K562 (cell line): Measurements from ENCODE around the gene DCST1. TPM values are rescaled to one million over a fixed set of nuclear protein-coding genes. Genes with fewer than 3 reads are reported as not detected.
A peak's percentile ranks its signal among the peaks of the same experiment; 100 is the strongest.

Source experiments
- ATF6 ChIP-seq: sonication (generic); formaldehyde crosslinking; IDR thresholded peaks from 2 replicates; pipeline ENCODE4 v1.4.0; 2020; ENCODE audit warnings: mild to moderate bottlenecking, missing genetic modification reagents
- BDP1 ChIP-seq: IDR thresholded peaks from 3 replicates; pipeline ENCODE4 v1.6.1; 2011; ENCODE audit not compliant: insufficient read length, insufficient read depth
- CBFB ChIP-seq: sonication (generic); formaldehyde crosslinking; IDR thresholded peaks from 2 replicates; pipeline ENCODE4 v1.4.0; 2020; ENCODE audit warnings: mild to moderate bottlenecking, missing genetic modification reagents
- CXXC5 ChIP-seq: fragments of 250-450 bp; sonication (Bioruptor Pico); IDR thresholded peaks from 2 replicates; pipeline ENCODE4 v1.8.0; 2022; ENCODE audit warnings: inconsistent platforms, mild to moderate bottlenecking, moderate library complexity
- EP400 ChIP-seq: fragments of 450-650 bp; IDR thresholded peaks from 2 replicates; pipeline ENCODE4 v1.6.1; 2017; ENCODE audit warnings: antibody characterized with exemption, mild to moderate bottlenecking, moderate library complexity
- FOXA3 ChIP-seq, 2 experiments: fragments of 450-650 bp in 1 of 2; sonication (generic) in 1 of 2; formaldehyde crosslinking; IDR thresholded peaks in 1 of 2; conservative IDR thresholded peaks in 1 of 2; 2 replicates each; pipeline versions ENCODE4 v1.4.0 to v1.8.0; 2020 to 2022; ENCODE audit warnings: mild to moderate bottlenecking in 2 of 2, missing genetic modification reagents in 1 of 2
- GABPB1 ChIP-seq: sonication (generic); formaldehyde crosslinking; IDR thresholded peaks from 2 replicates; pipeline ENCODE4 v1.8.0; 2022; ENCODE audit warnings: mild to moderate bottlenecking, missing genetic modification reagents
- GTF2A2 ChIP-seq: IDR thresholded peaks from 2 replicates; pipeline ENCODE4 v1.6.1; 2016; ENCODE audit warnings: mild to moderate bottlenecking, missing genetic modification characterization, missing compliant biosample characterization
- HCFC1 ChIP-seq: IDR thresholded peaks from 2 replicates; pipeline ENCODE4 v1.6.1; 2012; ENCODE audit warnings: low read depth, low read length, improper control_type of control experiment
- KDM2B ChIP-seq: fragments of 250-450 bp; sonication (Bioruptor Pico); IDR thresholded peaks from 2 replicates; pipeline ENCODE4 v1.8.0; 2021; ENCODE audit warnings: mild to moderate bottlenecking, moderate library complexity
- MAFF ChIP-seq: IDR thresholded peaks from 2 replicates; pipeline ENCODE4 v1.6.1; 2012; ENCODE audit warnings: low read length, improper control_type of control experiment
- NR1H2 ChIP-seq: sonication (generic); formaldehyde crosslinking; IDR thresholded peaks from 2 replicates; pipeline ENCODE4 v1.4.0; 2020; ENCODE audit warnings: mild to moderate bottlenecking, missing genetic modification reagents
- SMARCA4 ChIP-seq: fragments of 450-650 bp; IDR thresholded peaks from 2 replicates; pipeline ENCODE4 v1.6.1; 2016
- USF1 ChIP-seq: sonication (generic); formaldehyde crosslinking; IDR thresholded peaks from 2 replicates; pipeline ENCODE4 v1.9.0; 2022; ENCODE audit warnings: mild to moderate bottlenecking, missing genetic modification reagents
- ZNF282 ChIP-seq: sonication (generic); formaldehyde crosslinking; IDR thresholded peaks from 2 replicates; pipeline ENCODE4 v1.8.1; 2023; ENCODE audit warnings: missing genetic modification reagents
- polyA plus RNA-seq, 8 experiments: library from polyadenylated mRNA; depleted of rRNA in 4 of 8; stranded (reverse) in 5 of 8; unstranded in 3 of 8; fragments of >200 nt; fragmentation: Nextera tagmentation in 2 of 8; fragmentation: Illumina TruSeq in 1 of 8; extraction: Ambion mirVana in 2 of 8; extraction: Trizol in 1 of 8; gene quantifications; 2 replicates each; pipeline versions ENCODE4 v1.2.1 to v1.2.3, GENCODE V29; 2011 to 2014; ENCODE audit warnings: inconsistent platforms in 1 of 8, missing spikeins in 1 of 8
- total RNA-seq, 7 experiments: library from RNA; depleted of rRNA in 6 of 7; stranded (reverse); fragments of >200 nt in 6 of 7; fragmentation: Illumina TruSeq in 2 of 7; extraction: Trizol in 2 of 7; gene quantifications; 2 replicates each; pipeline versions ENCODE4 v1.2.1 to v1.2.3, GENCODE V29; 2011 to 2021; ENCODE audit warnings: low replicate concordance in 1 of 7
- TF ChIP-seq, protein P1 (sequence below): IDR thresholded peaks from 2 replicates; pipeline ENCODE4 v1.6.1; 2014; ENCODE audit warnings: antibody characterized with exemption
- TF ChIP-seq, protein P2 (sequence below), 2 experiments: IDR thresholded peaks; 2 replicates each; pipeline ENCODE4 v1.6.1; 2011; ENCODE audit warnings: borderline replicate concordance in 1 of 2, control low read depth in 1 of 2, low read depth in 1 of 2, low read length in 1 of 2, mild to moderate bottlenecking in 1 of 2, mixed read lengths in 1 of 2, moderate library complexity in 1 of 2; ENCODE audit not compliant: insufficient read depth in 1 of 2, insufficient read length in 1 of 2, poor library complexity in 1 of 2, severe bottlenecking in 1 of 2; ENCODE audit errors: extremely low read depth in 1 of 2
- TF ChIP-seq, protein P3 (sequence below): sonication (generic); formaldehyde crosslinking; IDR thresholded peaks from 2 replicates; pipeline ENCODE4 v1.8.0; 2023; ENCODE audit warnings: mild to moderate bottlenecking, missing genetic modification reagents

DCST1 gene
- total and polyA plus RNA-seq, 9 of the 15 experiments (the other 6 are each of a cell fraction or from before 2014, with no cell fraction given) = not detected

GRCh38 chr1:155050560-155051341 lies 17.1 kb downstream of the DCST1 start, which contains the start of gene ADAM15 (continued):
- TF ChIP-seq MAFF (no peak), USF1 (no peak), GABPB1 (peak; percentile 88), HCFC1 (peak; percentile 52; the same call in 1 of the 2 replicates), GTF2A2 (tag) (no peak), FOXA3 (CRISPR knock-in tag; conservative IDR thresholded peaks at IDR 0.05 in 1 of 2, IDR thresholded peaks at IDR 0.05 in 1 of 2) (0 out of 4 replicates have a peak, but pooled peaks of 1 of the 2 experiments have one; percentile 48), KDM2B (CRISPR knock-in tag) (peak; percentile 38; the same call in 1 of the 2 replicates), CXXC5 (CRISPR knock-in tag) (peak; percentile 82; the same call in 1 of the 2 replicates), SMARCA4 (peak; percentile 77; the same call in 1 of the 2 replicates), EP400 (peak; percentile 69; the same call in 1 of the 2 replicates), BDP1 (no peak), ZNF282 (CRISPR knock-in tag) (no peak), NR1H2 (CRISPR knock-in tag) (peak; percentile 85; the same call in 1 of the 2 replicates), CBFB (CRISPR knock-in tag) (peak; percentile 66; the same call in 1 of the 2 replicates), ATF6 (peak; percentile 93)
- TF ChIP-seq, protein P1, sequence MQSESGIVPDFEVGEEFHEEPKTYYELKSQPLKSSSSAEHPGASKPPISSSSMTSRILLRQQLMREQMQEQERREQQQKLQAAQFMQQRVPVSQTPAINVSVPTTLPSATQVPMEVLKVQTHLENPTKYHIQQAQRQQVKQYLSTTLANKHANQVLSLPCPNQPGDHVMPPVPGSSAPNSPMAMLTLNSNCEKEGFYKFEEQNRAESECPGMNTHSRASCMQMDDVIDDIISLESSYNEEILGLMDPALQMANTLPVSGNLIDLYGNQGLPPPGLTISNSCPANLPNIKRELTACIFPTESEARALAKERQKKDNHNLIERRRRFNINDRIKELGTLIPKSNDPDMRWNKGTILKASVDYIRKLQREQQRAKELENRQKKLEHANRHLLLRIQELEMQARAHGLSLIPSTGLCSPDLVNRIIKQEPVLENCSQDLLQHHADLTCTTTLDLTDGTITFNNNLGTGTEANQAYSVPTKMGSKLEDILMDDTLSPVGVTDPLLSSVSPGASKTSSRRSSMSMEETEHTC = peak; percentile 28; the same call in 1 of the 2 replicates
- TF ChIP-seq, protein P2, sequence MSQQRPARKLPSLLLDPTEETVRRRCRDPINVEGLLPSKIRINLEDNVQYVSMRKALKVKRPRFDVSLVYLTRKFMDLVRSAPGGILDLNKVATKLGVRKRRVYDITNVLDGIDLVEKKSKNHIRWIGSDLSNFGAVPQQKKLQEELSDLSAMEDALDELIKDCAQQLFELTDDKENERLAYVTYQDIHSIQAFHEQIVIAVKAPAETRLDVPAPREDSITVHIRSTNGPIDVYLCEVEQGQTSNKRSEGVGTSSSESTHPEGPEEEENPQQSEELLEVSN (IDR thresholded peaks at IDR 0.05; ENCODE audit: borderline replicate concordance in 1 of 2, extremely low read depth in 1 of 2, insufficient read depth in 1 of 2, insufficient read length in 1 of 2, low read depth in 1 of 2, low read length in 1 of 2, poor library complexity in 1 of 2, severe bottlenecking in 1 of 2) = peak; percentile 98
- TF ChIP-seq, protein P3, sequence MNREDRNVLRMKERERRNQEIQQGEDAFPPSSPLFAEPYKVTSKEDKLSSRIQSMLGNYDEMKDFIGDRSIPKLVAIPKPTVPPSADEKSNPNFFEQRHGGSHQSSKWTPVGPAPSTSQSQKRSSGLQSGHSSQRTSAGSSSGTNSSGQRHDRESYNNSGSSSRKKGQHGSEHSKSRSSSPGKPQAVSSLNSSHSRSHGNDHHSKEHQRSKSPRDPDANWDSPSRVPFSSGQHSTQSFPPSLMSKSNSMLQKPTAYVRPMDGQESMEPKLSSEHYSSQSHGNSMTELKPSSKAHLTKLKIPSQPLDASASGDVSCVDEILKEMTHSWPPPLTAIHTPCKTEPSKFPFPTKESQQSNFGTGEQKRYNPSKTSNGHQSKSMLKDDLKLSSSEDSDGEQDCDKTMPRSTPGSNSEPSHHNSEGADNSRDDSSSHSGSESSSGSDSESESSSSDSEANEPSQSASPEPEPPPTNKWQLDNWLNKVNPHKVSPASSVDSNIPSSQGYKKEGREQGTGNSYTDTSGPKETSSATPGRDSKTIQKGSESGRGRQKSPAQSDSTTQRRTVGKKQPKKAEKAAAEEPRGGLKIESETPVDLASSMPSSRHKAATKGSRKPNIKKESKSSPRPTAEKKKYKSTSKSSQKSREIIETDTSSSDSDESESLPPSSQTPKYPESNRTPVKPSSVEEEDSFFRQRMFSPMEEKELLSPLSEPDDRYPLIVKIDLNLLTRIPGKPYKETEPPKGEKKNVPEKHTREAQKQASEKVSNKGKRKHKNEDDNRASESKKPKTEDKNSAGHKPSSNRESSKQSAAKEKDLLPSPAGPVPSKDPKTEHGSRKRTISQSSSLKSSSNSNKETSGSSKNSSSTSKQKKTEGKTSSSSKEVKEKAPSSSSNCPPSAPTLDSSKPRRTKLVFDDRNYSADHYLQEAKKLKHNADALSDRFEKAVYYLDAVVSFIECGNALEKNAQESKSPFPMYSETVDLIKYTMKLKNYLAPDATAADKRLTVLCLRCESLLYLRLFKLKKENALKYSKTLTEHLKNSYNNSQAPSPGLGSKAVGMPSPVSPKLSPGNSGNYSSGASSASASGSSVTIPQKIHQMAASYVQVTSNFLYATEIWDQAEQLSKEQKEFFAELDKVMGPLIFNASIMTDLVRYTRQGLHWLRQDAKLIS = peak; percentile 68; the same call in 1 of the 2 replicates
